ENCODE results near the gene STK16. TPM values are rescaled to one million over a fixed set of nuclear protein-coding genes. Genes with fewer than 3 reads are reported as not detected.
"Not testable (repeated sequence)": the region's sequence is repeated elsewhere in the genome, so short reads cannot be mapped to it uniquely, and the experiment has no call there.

The STK16 gene
- total RNA-seq, 1 donor from 2014 or later = 19.1 TPM

DNA sequence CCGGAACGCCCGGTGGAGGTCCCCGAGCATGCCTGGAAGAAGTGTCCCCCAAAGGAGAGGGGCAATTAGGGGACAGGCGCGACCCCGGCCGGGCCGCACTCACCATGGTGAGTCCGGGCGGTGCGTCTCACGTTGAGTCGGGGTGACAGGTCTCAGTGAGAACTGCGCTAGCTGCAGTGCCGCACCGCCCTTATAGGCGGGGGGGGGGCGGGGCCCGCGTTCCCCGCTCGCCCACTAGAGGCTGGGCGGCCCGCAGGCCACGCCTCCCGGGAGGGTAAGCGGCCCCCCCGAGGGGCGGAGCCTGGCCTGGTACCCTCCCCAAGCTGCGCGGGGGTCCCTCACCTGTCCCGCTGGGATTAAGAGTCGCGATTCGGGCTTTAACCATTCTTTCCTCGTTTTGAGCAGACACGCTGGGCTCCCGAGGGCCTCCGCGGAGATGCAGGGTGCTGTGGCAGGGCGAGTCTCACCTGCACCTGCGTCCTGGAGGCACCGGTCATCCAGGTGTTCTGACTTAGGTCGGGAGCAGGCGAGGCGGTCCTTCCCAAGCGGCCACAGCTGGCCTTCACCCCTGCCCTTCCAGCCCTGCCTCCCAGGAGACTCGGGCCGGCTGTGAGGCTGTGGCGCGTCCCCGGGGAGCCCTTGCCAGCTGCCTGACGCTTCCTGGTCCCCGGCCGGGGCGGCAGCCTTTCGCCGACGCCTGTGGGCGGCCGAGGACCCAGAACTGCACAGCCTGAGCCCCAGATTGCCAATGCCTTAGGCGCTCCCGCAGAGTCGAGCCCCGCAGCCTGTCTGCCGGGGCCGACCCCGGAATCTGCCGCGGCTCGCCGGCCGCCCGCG is 8.7 kb downstream of the STK16 start, which contains the start of gene TUBA4A:
TSS of gene TUBA4A (minus strand) at position 166 of the 837 bp plus-strand sequence. CDS start at position 106, 60 bp downstream.
- Histone ChIP-seq H3K9ac (ENCODE audit: low read length) (peak within 1 kb of the TSS; percentile 60), H4K20me1 (ENCODE audit: insufficient read depth, low read length) (peaks cover 4% of the 10 kb centered on the region), H3K4me2 (ENCODE audit: low read length) (peak within 1 kb of the TSS; percentile 94), H3K9me3 (ENCODE audit: insufficient read depth, low read depth, low read length) (no peaks in the 10 kb centered on the region), H3K4me3 (ENCODE audit: insufficient read depth, low read depth, low read length) (peak within 1 kb of the TSS; percentile 47), H3K4me1 (ENCODE audit: insufficient read depth, low read length) (peaks cover 45% of the 10 kb centered on the region), H2AFZ (ENCODE audit: low read depth, low read length) (peak within 1 kb of the TSS; percentile 72), H3K36me3 (ENCODE audit: insufficient read depth, low read length) (no peaks in the 10 kb centered on the region), H3K27ac (ENCODE audit: low read depth, low read length) (no peak within 1 kb of the TSS), H3K79me2 (ENCODE audit: insufficient read depth, low read length) (no peaks in the 10 kb centered on the region), H3K27me3 (ENCODE audit: insufficient read depth, low read length) (peaks cover 24% of the 10 kb centered on the region)
- H3K27ac Mint-ChIP-seq (ENCODE audit: unreplicated experiment) = peak within 1 kb of the TSS; percentile 74
- DNase-seq (ENCODE audit: low read depth) = peak; percentile 18
- H3K4me1 Mint-ChIP-seq (ENCODE audit: low read depth, unreplicated experiment) = peaks cover 30% of the 10 kb centered on the region
- H3K4me3 Mint-ChIP-seq (ENCODE audit: unreplicated experiment) = peak within 1 kb of the TSS; percentile 82
- peak; percentile 80 for TF ChIP-seq EZH2 (IDR thresholded peaks at IDR 0.05; ENCODE audit: insufficient read depth, low read length)
- TF ChIP-seq, protein P1, sequence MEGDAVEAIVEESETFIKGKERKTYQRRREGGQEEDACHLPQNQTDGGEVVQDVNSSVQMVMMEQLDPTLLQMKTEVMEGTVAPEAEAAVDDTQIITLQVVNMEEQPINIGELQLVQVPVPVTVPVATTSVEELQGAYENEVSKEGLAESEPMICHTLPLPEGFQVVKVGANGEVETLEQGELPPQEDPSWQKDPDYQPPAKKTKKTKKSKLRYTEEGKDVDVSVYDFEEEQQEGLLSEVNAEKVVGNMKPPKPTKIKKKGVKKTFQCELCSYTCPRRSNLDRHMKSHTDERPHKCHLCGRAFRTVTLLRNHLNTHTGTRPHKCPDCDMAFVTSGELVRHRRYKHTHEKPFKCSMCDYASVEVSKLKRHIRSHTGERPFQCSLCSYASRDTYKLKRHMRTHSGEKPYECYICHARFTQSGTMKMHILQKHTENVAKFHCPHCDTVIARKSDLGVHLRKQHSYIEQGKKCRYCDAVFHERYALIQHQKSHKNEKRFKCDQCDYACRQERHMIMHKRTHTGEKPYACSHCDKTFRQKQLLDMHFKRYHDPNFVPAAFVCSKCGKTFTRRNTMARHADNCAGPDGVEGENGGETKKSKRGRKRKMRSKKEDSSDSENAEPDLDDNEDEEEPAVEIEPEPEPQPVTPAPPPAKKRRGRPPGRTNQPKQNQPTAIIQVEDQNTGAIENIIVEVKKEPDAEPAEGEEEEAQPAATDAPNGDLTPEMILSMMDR (IDR thresholded peaks at IDR 0.05; ENCODE audit: insufficient read depth, low read depth, low read length) = no peak
- peaks cover 21% of the 10 kb centered on the region for H3K27me3 Mint-ChIP-seq (ENCODE audit: low read depth, unreplicated experiment)
- H3K9me3 Mint-ChIP-seq (ENCODE audit: unreplicated experiment) = no peaks in the 10 kb centered on the region
- peaks cover 3% of the 10 kb centered on the region for H3K36me3 Mint-ChIP-seq (ENCODE audit: low read depth, unreplicated experiment)
- FAIRE-seq = no peak

DNA sequence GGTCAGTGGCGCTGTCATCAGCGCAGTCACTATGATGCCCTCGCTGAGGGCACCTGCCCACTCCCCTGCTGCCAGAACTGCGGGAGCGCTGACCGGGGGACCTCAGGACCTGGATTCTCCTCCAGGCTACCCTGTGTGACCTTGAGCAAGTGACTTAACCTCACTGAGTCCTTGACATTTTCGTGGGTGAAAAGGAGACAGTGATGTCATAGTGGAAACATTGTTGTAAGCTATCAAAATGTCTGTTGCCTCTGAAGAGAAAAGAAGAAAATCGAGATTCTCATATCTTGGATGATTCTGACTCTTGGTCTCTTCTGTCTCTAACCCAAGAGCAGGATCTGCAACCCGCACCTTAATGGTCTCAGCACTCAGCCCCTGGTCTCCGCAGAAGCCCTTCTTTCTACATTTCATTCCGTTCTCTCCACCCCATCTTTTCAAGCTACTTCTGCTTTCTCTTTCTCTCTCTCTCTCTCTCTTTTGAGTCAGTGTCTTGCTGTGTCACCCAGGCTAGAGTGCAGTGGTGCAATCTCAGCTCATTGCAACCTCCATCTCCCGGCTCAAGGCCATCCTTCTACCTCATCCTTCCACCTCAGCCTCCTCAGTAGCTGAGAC is 9.4 kb downstream of the STK16 start:
- peaks cover 3% of the 10 kb centered on the region for H4K20me1 ChIP-seq (ENCODE audit: insufficient read depth, low read length)
- Mint-ChIP-seq H3K27ac (ENCODE audit: unreplicated experiment) (peak overlapping the region; percentile 74), H3K27me3 (ENCODE audit: low read depth, unreplicated experiment) (peaks cover 22% of the 10 kb centered on the region), H3K9me3 (ENCODE audit: unreplicated experiment) (no peaks in the 10 kb centered on the region), H3K4me3 (ENCODE audit: unreplicated experiment) (peak overlapping the region; percentile 37), H3K36me3 (ENCODE audit: low read depth, unreplicated experiment) (peaks cover 3% of the 10 kb centered on the region), H3K4me1 (ENCODE audit: low read depth, unreplicated experiment) (peaks cover 22% of the 10 kb centered on the region)
- peak overlapping the region; percentile 47 for H3K4me3 ChIP-seq (ENCODE audit: insufficient read depth, low read depth, low read length)
- DNase-seq (ENCODE audit: low read depth) (no peak), FAIRE-seq (no peak)
- TF ChIP-seq EZH2 (IDR thresholded peaks at IDR 0.05; ENCODE audit: insufficient read depth, low read length) = no peak
- TF ChIP-seq, protein P1 (IDR thresholded peaks at IDR 0.05; ENCODE audit: insufficient read depth, low read depth, low read length) = no peak
- peak overlapping the region; percentile 49 for H3K9ac ChIP-seq (ENCODE audit: low read length)
- H3K36me3 ChIP-seq (ENCODE audit: insufficient read depth, low read length) = no peaks in the 10 kb centered on the region
- H3K4me1 ChIP-seq (ENCODE audit: insufficient read depth, low read length) = peaks cover 38% of the 10 kb centered on the region
- no peaks in the 10 kb centered on the region for H3K79me2 ChIP-seq (ENCODE audit: insufficient read depth, low read length)
- peak overlapping the region; percentile 94 for H3K4me2 ChIP-seq (ENCODE audit: low read length)
- H3K9me3 ChIP-seq (ENCODE audit: insufficient read depth, low read depth, low read length) = no peaks in the 10 kb centered on the region
- H3K27ac ChIP-seq (ENCODE audit: low read depth, low read length) = no peak overlapping the region
- H3K27me3 ChIP-seq (ENCODE audit: insufficient read depth, low read length) = peaks cover 29% of the 10 kb centered on the region
- H2AFZ ChIP-seq (ENCODE audit: low read depth, low read length) = peak overlapping the region; percentile 70

DNA sequence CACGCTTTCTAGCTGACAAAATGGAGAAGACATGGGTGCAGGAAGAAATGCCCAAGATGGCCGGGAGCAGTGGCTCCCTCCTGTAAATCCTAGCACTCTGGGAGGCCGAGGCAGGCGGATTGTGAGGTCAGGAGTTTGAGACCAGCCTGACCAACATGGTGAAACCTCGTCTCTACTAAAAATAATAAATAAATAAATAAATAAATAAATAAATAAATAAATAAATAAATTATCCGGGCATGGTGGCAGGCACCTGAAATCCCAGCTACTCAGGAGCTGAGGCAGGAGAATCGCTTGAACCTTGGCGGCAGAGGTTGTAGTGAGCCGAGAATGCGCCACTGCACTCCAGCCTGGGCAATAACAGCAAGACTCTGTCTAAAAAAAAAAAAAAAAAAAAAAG is 13.7 kb downstream of the STK16 start:
- not testable (repeated sequence) for H3K4me1 ChIP-seq (ENCODE audit: insufficient read depth, low read length); H3K27ac Mint-ChIP-seq (ENCODE audit: unreplicated experiment); H2AFZ ChIP-seq (ENCODE audit: low read depth, low read length); H4K20me1 ChIP-seq (ENCODE audit: insufficient read depth, low read length); H3K9me3 Mint-ChIP-seq (ENCODE audit: unreplicated experiment); H3K36me3 Mint-ChIP-seq (ENCODE audit: low read depth, unreplicated experiment); H3K4me3 Mint-ChIP-seq (ENCODE audit: unreplicated experiment); FAIRE-seq; H3K9me3 ChIP-seq (ENCODE audit: insufficient read depth, low read depth, low read length); H3K4me2 ChIP-seq (ENCODE audit: low read length); DNase-seq (ENCODE audit: low read depth); H3K36me3 ChIP-seq (ENCODE audit: insufficient read depth, low read length); H3K4me1 Mint-ChIP-seq (ENCODE audit: low read depth, unreplicated experiment); H3K27ac ChIP-seq (ENCODE audit: low read depth, low read length); H3K9ac ChIP-seq (ENCODE audit: low read length); H3K79me2 ChIP-seq (ENCODE audit: insufficient read depth, low read length); H3K4me3 ChIP-seq (ENCODE audit: insufficient read depth, low read depth, low read length)
- peaks cover 44% of the 10 kb centered on the region for H3K27me3 ChIP-seq (ENCODE audit: insufficient read depth, low read length)
- H3K27me3 Mint-ChIP-seq (ENCODE audit: low read depth, unreplicated experiment) = peaks cover 31% of the 10 kb centered on the region

All from astrocyte (in vitro differentiated cells and primary cell).